ENCODE data around the gene BRCA1. TPM values are rescaled to one million over a fixed set of nuclear protein-coding genes. Genes with fewer than 3 reads are reported as not detected.
A peak's percentile ranks its signal among the peaks of the same experiment; 100 is the strongest.
"Not testable (repeated sequence)": the region's sequence is repeated elsewhere in the genome, so short reads cannot be mapped to it uniquely, and the experiment has no call there.

BRCA1 gene
- total and polyA plus RNA-seq, 8 donors: 10.3 to 24.4 (median 18.4) TPM

DNA sequence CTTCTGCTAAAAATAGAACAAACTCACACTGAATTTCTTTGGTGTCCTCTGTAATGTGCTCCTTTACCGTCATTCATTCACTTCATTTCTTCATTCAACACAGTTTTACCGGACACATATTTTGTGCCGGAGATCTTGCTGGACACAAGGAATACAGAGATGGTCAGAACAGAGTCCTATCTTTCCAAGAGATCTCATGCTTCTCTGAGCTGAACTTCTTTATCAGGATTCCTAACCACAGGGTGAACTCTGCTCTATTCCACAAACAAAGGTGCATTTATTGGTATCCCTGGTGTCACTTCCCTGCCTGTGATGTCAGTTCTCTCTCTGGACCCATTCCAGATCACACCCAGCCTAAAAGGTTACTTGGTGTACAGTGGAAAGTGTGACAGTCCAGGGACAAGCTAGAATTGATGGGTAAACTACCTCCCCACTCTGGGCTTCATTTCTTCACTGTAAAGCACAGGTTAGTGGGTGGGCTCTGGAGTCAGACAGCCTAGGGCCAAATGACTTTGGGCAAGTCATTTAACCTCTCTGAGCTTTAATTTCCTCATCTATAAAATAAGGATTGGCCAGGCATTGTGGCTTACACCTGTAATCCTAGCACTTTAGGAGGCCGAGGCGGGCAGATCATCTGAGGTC, 114.4 kb downstream of the BRCA1 start:
- DNase-seq: no peak
- intact Hi-C loops (cut with DNase I): no loop called here
- ATAC-seq: no peak
- no peaks in the 10 kb centered on the region for H3K27me3 ChIP-seq
- peaks cover 0 to 44% of the 10 kb centered on the region in 2 donors for H3K36me3 ChIP-seq
- H3K4me1 ChIP-seq: peaks cover 4 to 75% of the 10 kb centered on the region in 2 donors
- TF ChIP-seq, protein P1, sequence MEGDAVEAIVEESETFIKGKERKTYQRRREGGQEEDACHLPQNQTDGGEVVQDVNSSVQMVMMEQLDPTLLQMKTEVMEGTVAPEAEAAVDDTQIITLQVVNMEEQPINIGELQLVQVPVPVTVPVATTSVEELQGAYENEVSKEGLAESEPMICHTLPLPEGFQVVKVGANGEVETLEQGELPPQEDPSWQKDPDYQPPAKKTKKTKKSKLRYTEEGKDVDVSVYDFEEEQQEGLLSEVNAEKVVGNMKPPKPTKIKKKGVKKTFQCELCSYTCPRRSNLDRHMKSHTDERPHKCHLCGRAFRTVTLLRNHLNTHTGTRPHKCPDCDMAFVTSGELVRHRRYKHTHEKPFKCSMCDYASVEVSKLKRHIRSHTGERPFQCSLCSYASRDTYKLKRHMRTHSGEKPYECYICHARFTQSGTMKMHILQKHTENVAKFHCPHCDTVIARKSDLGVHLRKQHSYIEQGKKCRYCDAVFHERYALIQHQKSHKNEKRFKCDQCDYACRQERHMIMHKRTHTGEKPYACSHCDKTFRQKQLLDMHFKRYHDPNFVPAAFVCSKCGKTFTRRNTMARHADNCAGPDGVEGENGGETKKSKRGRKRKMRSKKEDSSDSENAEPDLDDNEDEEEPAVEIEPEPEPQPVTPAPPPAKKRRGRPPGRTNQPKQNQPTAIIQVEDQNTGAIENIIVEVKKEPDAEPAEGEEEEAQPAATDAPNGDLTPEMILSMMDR (IDR thresholded peaks at IDR 0.05): no peak
- no peaks in the 10 kb centered on the region for H3K9me3 ChIP-seq
- peak overlapping the region in 1 of 2 donors; percentile 4 for H3K27ac ChIP-seq
- H3K4me3 ChIP-seq: no peak overlapping the region

DNA sequence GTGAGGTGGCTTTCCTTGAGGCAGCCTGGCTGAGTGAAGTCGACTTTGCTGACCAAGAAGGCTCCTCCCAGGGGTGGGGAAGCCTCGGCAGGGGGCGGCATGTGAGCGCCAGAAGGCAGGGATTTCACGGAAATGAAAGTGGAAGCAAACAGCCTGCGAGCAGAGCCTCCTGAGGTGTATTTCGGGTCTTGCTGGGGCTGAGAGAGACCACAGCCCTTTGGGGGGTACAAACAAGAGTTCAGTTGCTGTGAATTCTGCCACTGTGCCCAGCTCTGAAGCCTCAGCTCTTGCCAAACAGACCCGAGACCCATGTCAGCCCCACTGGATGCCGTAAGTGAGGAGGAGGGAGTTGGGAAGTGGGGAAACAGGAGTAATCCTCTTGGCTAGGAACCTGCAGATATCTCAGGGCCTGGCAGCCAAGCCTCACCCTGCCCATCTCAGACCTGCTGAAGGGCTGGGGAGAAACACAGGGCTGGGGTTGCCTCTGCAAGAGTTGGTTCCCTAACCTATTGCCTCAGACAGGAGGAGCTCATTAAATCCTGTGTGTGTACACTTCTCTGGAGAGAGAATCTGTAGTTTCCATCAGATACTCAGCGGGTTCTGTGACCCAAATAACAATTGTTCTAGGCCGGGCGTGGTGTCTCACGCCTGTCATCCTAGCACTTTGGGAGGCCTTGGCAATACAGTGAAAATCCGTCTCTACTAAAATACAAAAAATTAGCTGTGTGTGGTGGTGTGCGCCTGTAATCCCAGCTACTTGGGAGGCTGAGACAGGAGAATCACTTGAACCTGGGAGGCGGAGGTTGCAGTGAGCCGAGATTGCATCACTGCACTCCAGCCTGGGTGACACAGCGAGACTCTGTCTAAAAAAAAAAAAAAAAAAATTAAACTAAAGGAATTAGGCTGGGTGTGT, 118.3 kb downstream of the BRCA1 start, which contains the start of gene IFI35:
IFI35 (plus strand) TSS at position 146 of the 913 bp plus-strand sequence; CDS start at position 310, 164 bp downstream.
- Histone ChIP-seq H3K36me3 (peaks cover 0 to 37% of the 10 kb centered on the region in 2 donors), H3K27ac (peak within 1 kb of the TSS; percentile 90 to 95), H3K4me3 (peak within 1 kb of the TSS; percentile 65 to 67), H3K9me3 (no peaks in the 10 kb centered on the region), H3K4me1 (peaks cover 4 to 71% of the 10 kb centered on the region in 2 donors), H3K27me3 (no peaks in the 10 kb centered on the region)
- ATAC-seq (peak; percentile 97), DNase-seq (peak; percentile 71 to 94 (median 90))
- TF ChIP-seq, protein P1 (IDR thresholded peaks at IDR 0.05): peak in 1 of 2 donors; percentile 18
- intact Hi-C loops (cut with DNase I): no loop called here

DNA sequence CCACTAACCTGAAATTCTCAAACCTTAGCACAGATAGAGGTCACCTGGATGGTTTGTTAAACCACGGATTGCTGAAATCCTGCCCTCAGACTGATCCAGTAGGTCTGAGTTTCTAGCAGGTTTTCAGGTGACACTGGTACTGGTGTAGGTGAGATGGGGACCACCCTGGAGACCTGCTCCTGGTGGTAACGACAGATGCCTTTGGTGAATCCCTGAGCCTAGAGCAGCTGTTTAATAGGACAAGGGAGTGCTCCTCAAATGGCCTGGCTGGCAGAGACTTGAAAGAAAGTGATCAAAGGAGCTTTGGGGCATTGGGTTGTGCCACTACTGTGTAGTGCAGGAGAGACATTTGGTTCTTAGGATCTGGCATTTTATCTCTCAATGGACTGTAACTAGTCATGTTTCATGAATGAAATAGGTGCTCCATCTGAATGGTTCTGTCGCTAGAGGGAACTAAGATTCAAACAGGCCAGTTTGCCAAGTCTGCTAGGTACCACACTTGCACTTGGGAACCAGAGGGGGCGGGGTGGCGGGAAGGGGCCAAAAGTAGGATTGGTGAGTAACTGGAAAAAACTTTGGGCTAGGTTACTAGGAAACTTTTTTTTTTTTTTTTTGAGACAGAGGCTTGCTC, 121.5 kb downstream of the BRCA1 start:
- Histone ChIP-seq H3K4me1 (peaks cover 14 to 73% of the 10 kb centered on the region in 2 donors), H3K27me3 (no peaks in the 10 kb centered on the region), H3K4me3 (no peak overlapping the region), H3K36me3 (peaks cover 5 to 57% of the 10 kb centered on the region in 2 donors), H3K9me3 (no peaks in the 10 kb centered on the region), H3K27ac (no peak overlapping the region)
- intact Hi-C loops (cut with DNase I): no loop called here
- TF ChIP-seq, protein P1 (IDR thresholded peaks at IDR 0.05): no peak
- DNase-seq (no peak), ATAC-seq (no peak)

DNA sequence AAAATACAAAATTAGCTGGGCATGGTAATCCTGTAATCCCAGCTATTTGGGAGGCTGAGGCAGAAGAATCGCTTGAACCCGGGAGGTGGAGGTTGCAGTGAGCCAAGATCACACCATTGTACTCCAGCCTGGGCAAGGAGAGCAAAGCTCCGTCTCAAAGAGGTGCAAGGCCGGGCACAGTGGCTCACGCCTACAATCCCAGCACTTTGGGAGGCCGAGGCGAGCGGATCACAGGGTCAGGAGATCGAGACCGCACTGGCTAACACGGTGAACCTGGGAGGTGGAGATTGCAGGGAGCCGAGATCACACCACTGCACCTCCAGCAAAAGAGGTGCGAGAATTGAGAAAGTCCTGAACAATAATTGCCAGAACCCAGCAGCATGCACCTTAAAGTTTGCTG, 124.3 kb downstream of the BRCA1 start:
- H3K9me3 ChIP-seq; H3K4me3 ChIP-seq; DNase-seq; H3K27me3 ChIP-seq; ATAC-seq; intact Hi-C loops (cut with DNase I): not testable (repeated sequence)
- peaks cover 5 to 57% of the 10 kb centered on the region in 2 donors for H3K36me3 ChIP-seq
- H3K4me1 ChIP-seq: peaks cover 10 to 60% of the 10 kb centered on the region in 2 donors
- H3K27ac ChIP-seq: peak overlapping the region in 1 of 2 donors; percentile 73

- H3K4me1 ChIP-seq: peaks cover 10 to 55% of the 10 kb centered on the region in 2 donors
Observed at GRCh38 chr17:42999003-42999525, 126.1 kb downstream of the BRCA1 start.

More at GRCh38 chr17:42999003-42999525, 126.1 kb downstream of the BRCA1 start:
- ATAC-seq (no peak), DNase-seq (no peak)
- Histone ChIP-seq H3K36me3 (peaks cover 5 to 55% of the 10 kb centered on the region in 2 donors), H3K27me3 (no peaks in the 10 kb centered on the region), H3K4me3 (peak overlapping the region; percentile 69), H3K27ac (peak overlapping the region; percentile 81 to 92), H3K9me3 (no peaks in the 10 kb centered on the region)
- TF ChIP-seq, protein P1 (IDR thresholded peaks at IDR 0.05): no peak
- intact Hi-C loops (cut with DNase I): no loop called here
